ENCODE results near the gene DDAH2.

DDAH2 gene

GRCh38 chr6:31680226-31681134 is 48.6 kb downstream of the DDAH2 start, which contains the start of gene LY6G5C:
LY6G5C (minus strand) TSS chr6:31681067; CDS start chr6:31680373, 694 bp downstream.
- no peak for TF ChIP-seq PPARA (CRISPR knock-in tag; IDR thresholded peaks at IDR 0.05; ENCODE audit: borderline replicate concordance)
- no peak for TF ChIP-seq ZNF70 (CRISPR knock-in tag; IDR thresholded peaks at IDR 0.05)
- TF ChIP-seq OSR1 (CRISPR knock-in tag; IDR thresholded peaks at IDR 0.05): no peak
- no peak for TF ChIP-seq TSHZ2 (CRISPR knock-in tag; IDR thresholded peaks at IDR 0.05)
- no peak for TF ChIP-seq ZNF8 (CRISPR knock-in tag; IDR thresholded peaks at IDR 0.05)
- TF ChIP-seq RARB (CRISPR knock-in tag; IDR thresholded peaks at IDR 0.05): no peak
- TF ChIP-seq ESRRG (CRISPR knock-in tag; IDR thresholded peaks at IDR 0.05): no peak
- no peak for TF ChIP-seq ISL1 (CRISPR knock-in tag; IDR thresholded peaks at IDR 0.05)
- peak; percentile 92 for ATAC-seq

GRCh38 chr6:31677955-31678354 is 51.1 kb downstream of the DDAH2 start:
- no peak for ATAC-seq
- TF ChIP-seq POU6F1 (CRISPR knock-in tag; IDR thresholded peaks at IDR 0.05; ENCODE audit: borderline replicate concordance, low read depth): no peak
- no peak for TF ChIP-seq TCF4 (CRISPR knock-in tag; IDR thresholded peaks at IDR 0.05; ENCODE audit: borderline replicate concordance)
- TF ChIP-seq ZC3H10 (CRISPR knock-in tag; IDR thresholded peaks at IDR 0.05): no peak
- no peak for TF ChIP-seq RARB (CRISPR knock-in tag; IDR thresholded peaks at IDR 0.05)
- TF ChIP-seq ZFP3 (CRISPR knock-in tag; IDR thresholded peaks at IDR 0.05): no peak
- TF ChIP-seq ZNF8 (CRISPR knock-in tag; IDR thresholded peaks at IDR 0.05): no peak
- TF ChIP-seq ARNTL (CRISPR knock-in tag; IDR thresholded peaks at IDR 0.05; ENCODE audit: borderline replicate concordance, low read depth): no peak
- no peak for TF ChIP-seq CSDC2 (CRISPR knock-in tag; IDR thresholded peaks at IDR 0.05)
- TF ChIP-seq PATZ1 (CRISPR knock-in tag; IDR thresholded peaks at IDR 0.05; ENCODE audit: borderline replicate concordance): no peak
- no peak for TF ChIP-seq ZFP30 (CRISPR knock-in tag; IDR thresholded peaks at IDR 0.05)
- TF ChIP-seq PPARA (CRISPR knock-in tag; IDR thresholded peaks at IDR 0.05; ENCODE audit: borderline replicate concordance): no peak
- TF ChIP-seq GLIS3 (CRISPR knock-in tag; IDR thresholded peaks at IDR 0.05): no peak
- TF ChIP-seq ISL1 (CRISPR knock-in tag; IDR thresholded peaks at IDR 0.05): no peak
- TF ChIP-seq SNAI2 (CRISPR knock-in tag; IDR thresholded peaks at IDR 0.05): no peak
